ENCODE results near the gene CKS1B.

- TF ChIP-seq CTCF (conservative IDR thresholded peaks at IDR 0.05 in 1 of 2, IDR thresholded peaks at IDR 0.05 in 1 of 2; ENCODE audit: extremely low read depth in 1 of 2, insufficient read depth in 1 of 2, low read depth in 1 of 2, low read length in 2 of 2) (peak; percentile 11 to 17), EZH2 (IDR thresholded peaks at IDR 0.05; ENCODE audit: borderline replicate concordance, low read length) (no peak)
Observed at GRCh38 chr1:154992721-154993571, 18.5 kb downstream of the CKS1B start.

Measured in mammary epithelial cell (primary cell).